ENCODE measurements around the gene LRTM2.

Gene LRTM2

GRCh38 chr12:1885599-1886245 is 65.4 kb downstream of the LRTM2 start:
- Histone ChIP-seq H3K4me1 (ENCODE audit: insufficient read depth, poor library complexity, severe bottlenecking) (no peaks in the 10 kb centered on the region), H3K27me3 (ENCODE audit: insufficient read depth, poor library complexity, severe bottlenecking) (peaks cover 22% of the 10 kb centered on the region), H3K4me3 (ENCODE audit: severe bottlenecking) (no peak overlapping the region), H3K27ac (ENCODE audit: poor library complexity, severe bottlenecking) (no peak overlapping the region), H3K36me3 (ENCODE audit: low read depth) (no peaks in the 10 kb centered on the region), H3K9me3 (ENCODE audit: severe bottlenecking) (no peaks in the 10 kb centered on the region)
- TF ChIP-seq CTCF (IDR thresholded peaks at IDR 0.05; ENCODE audit: poor library complexity, severe bottlenecking): no peak
- no peak for ATAC-seq (ENCODE audit: low read depth)
- DNase-seq (ENCODE audit: low spot score): no peak

All from RWPE2 (cell line).